ENCODE data around the gene TBC1D14.

TBC1D14 gene

GRCh38 chr4:7048642-7049041 is 139.0 kb downstream of the TBC1D14 start:
- no peak for TF ChIP-seq POU2F2 (IDR thresholded peaks at IDR 0.05; ENCODE audit: low read depth, low read length)
- no peak for TF ChIP-seq POLR2A (IDR thresholded peaks at IDR 0.05; ENCODE audit: low read depth, low read length)
- TF ChIP-seq PAX5 (IDR thresholded peaks at IDR 0.05; ENCODE audit: insufficient read depth, low read length, severe bottlenecking), result no peak
- no peak for TF ChIP-seq POLR2AphosphoS5 (IDR thresholded peaks at IDR 0.05; ENCODE audit: low read depth, low read length)
- no peak for TF ChIP-seq SPI1 (IDR thresholded peaks at IDR 0.05; ENCODE audit: low read depth, low read length)
- no peak for TF ChIP-seq TAF1 (IDR thresholded peaks at IDR 0.05; ENCODE audit: low read depth, low read length)
- FAIRE-seq (no peak), DNase-seq (ENCODE audit: insufficient read length, low spot score) (no peak)

- no peak for TF ChIP-seq POLR2AphosphoS5 (IDR thresholded peaks at IDR 0.05; ENCODE audit: low read depth, low read length)
- no peak for TF ChIP-seq POU2F2 (IDR thresholded peaks at IDR 0.05; ENCODE audit: low read depth, low read length)
- no peak for TF ChIP-seq POLR2A (IDR thresholded peaks at IDR 0.05; ENCODE audit: low read depth, low read length)
- no peak for TF ChIP-seq TAF1 (IDR thresholded peaks at IDR 0.05; ENCODE audit: low read depth, low read length)
- no peak for TF ChIP-seq SPI1 (IDR thresholded peaks at IDR 0.05; ENCODE audit: low read depth, low read length)
- TF ChIP-seq PAX5 (IDR thresholded peaks at IDR 0.05; ENCODE audit: insufficient read depth, low read length, severe bottlenecking), result no peak
- no peak for FAIRE-seq
- DNase-seq (ENCODE audit: insufficient read length, low spot score), result no peak
Observed at GRCh38 chr4:7049295-7049694, 139.7 kb downstream of the TBC1D14 start.

DNA sequence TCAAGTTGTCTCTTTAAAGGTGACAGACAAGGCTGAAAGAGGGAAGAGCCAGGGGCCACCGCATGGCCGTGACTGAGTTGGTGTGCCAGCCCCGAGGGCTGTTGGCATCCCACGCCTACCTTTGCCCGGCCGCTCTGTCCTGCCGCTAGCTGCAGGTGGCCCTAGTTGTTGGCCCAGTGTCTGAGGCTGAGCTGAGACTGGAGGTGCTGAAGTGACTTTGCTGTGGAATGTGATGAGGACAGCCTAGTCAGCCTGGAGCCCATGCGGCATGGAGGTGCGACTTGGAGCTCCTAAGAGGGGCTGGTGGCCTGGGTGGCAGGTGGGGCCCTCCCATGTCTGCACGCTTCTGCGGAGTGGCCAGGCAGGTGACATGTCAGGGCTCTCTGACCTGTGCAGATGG is 140.1 kb downstream of the TBC1D14 start:
- TF ChIP-seq PAX5 (IDR thresholded peaks at IDR 0.05; ENCODE audit: insufficient read depth, low read length, severe bottlenecking) (no peak), POU2F2 (IDR thresholded peaks at IDR 0.05; ENCODE audit: low read depth, low read length) (no peak), POLR2AphosphoS5 (IDR thresholded peaks at IDR 0.05; ENCODE audit: low read depth, low read length) (no peak)
- no peak for FAIRE-seq
- no peak for DNase-seq (ENCODE audit: insufficient read length, low spot score)

- FAIRE-seq (no peak), DNase-seq (ENCODE audit: insufficient read length, low spot score) (no peak)
- TF ChIP-seq TAF1 (IDR thresholded peaks at IDR 0.05; ENCODE audit: low read depth, low read length) (no peak), PAX5 (IDR thresholded peaks at IDR 0.05; ENCODE audit: insufficient read depth, low read length, severe bottlenecking) (no peak), POLR2AphosphoS5 (IDR thresholded peaks at IDR 0.05; ENCODE audit: low read depth, low read length) (no peak)
Observed at GRCh38 chr4:7050481-7051143, 141.0 kb downstream of the TBC1D14 start.

GRCh38 chr4:7051144-7051495 is 141.5 kb downstream of the TBC1D14 start:
- FAIRE-seq, result no peak
- no peak for TF ChIP-seq POU2F2 (IDR thresholded peaks at IDR 0.05; ENCODE audit: low read depth, low read length)
- no peak for TF ChIP-seq PAX5 (IDR thresholded peaks at IDR 0.05; ENCODE audit: insufficient read depth, low read length, severe bottlenecking)
- no peak for TF ChIP-seq POLR2AphosphoS5 (IDR thresholded peaks at IDR 0.05; ENCODE audit: low read depth, low read length)
- TF ChIP-seq SPI1 (IDR thresholded peaks at IDR 0.05; ENCODE audit: low read depth, low read length), result no peak
- TF ChIP-seq TAF1 (IDR thresholded peaks at IDR 0.05; ENCODE audit: low read depth, low read length), result no peak
- TF ChIP-seq POLR2A (IDR thresholded peaks at IDR 0.05; ENCODE audit: low read depth, low read length), result no peak

DNA sequence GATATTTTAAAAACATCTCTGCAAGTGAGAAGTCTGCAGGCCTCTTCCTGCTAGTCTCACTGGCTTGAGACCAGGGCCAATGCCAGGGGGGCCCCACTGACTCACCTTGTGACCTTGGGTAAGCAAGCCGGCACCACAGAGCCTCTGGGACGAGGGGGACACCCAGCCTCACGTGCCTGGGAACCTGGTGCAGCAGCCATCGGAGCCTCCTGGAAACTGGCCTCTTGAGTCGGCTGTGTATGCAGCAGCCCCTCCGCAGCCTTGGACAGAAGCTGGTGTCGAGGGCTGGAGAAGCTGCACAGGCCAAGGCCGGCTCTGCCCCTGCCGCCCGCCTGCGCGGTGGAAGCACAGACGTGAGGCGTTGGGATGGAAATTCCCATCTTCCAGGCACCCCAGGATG is 142.3 kb downstream of the TBC1D14 start:
- DNase-seq (ENCODE audit: insufficient read length, low spot score) (no peak), FAIRE-seq (no peak)
- TF ChIP-seq POLR2A (IDR thresholded peaks at IDR 0.05; ENCODE audit: low read depth, low read length), result no peak
- no peak for TF ChIP-seq PAX5 (IDR thresholded peaks at IDR 0.05; ENCODE audit: insufficient read depth, low read length, severe bottlenecking)
- TF ChIP-seq SPI1 (IDR thresholded peaks at IDR 0.05; ENCODE audit: low read depth, low read length), result no peak
- no peak for TF ChIP-seq POLR2AphosphoS5 (IDR thresholded peaks at IDR 0.05; ENCODE audit: low read depth, low read length)
- no peak for TF ChIP-seq POU2F2 (IDR thresholded peaks at IDR 0.05; ENCODE audit: low read depth, low read length)
- TF ChIP-seq TAF1 (IDR thresholded peaks at IDR 0.05; ENCODE audit: low read depth, low read length), result no peak

More at GRCh38 chr4:7051144-7051495, 141.5 kb downstream of the TBC1D14 start:
- DNase-seq (ENCODE audit: insufficient read length, low spot score), result no peak

DNA sequence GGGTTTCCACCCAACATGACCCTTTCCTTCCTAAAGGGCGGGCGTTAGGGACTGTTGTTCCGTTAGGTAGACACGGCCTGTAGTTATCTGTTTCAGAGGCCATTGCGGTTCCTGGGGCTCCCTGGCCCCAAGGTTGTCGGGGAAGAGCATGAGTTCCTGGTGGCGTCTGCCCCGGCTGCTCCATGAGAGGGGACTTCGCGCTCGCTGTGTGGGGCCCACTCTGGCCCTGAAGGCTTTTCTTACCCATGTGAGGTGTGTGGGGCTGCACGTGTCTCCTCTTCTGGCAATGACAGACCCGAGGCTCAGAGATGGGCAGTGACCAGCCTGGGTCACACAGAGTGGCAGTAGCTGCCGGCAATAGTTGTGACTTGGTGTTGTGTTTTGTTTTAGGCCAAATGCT is 142.7 kb downstream of the TBC1D14 start:
- TF ChIP-seq SPI1 (IDR thresholded peaks at IDR 0.05; ENCODE audit: low read depth, low read length), result no peak
- no peak for TF ChIP-seq POU2F2 (IDR thresholded peaks at IDR 0.05; ENCODE audit: low read depth, low read length)
- TF ChIP-seq POLR2AphosphoS5 (IDR thresholded peaks at IDR 0.05; ENCODE audit: low read depth, low read length), result no peak
- no peak for TF ChIP-seq TAF1 (IDR thresholded peaks at IDR 0.05; ENCODE audit: low read depth, low read length)
- TF ChIP-seq PAX5 (IDR thresholded peaks at IDR 0.05; ENCODE audit: insufficient read depth, low read length, severe bottlenecking), result no peak
- TF ChIP-seq POLR2A (IDR thresholded peaks at IDR 0.05; ENCODE audit: low read depth, low read length), result no peak
- DNase-seq (ENCODE audit: insufficient read length, low spot score), result no peak
- no peak for FAIRE-seq

- TF ChIP-seq POLR2A (IDR thresholded peaks at IDR 0.05; ENCODE audit: low read depth, low read length) (no peak), POLR2AphosphoS5 (IDR thresholded peaks at IDR 0.05; ENCODE audit: low read depth, low read length) (no peak), POU2F2 (IDR thresholded peaks at IDR 0.05; ENCODE audit: low read depth, low read length) (no peak), SPI1 (IDR thresholded peaks at IDR 0.05; ENCODE audit: low read depth, low read length) (no peak), TAF1 (IDR thresholded peaks at IDR 0.05; ENCODE audit: low read depth, low read length) (no peak), PAX5 (IDR thresholded peaks at IDR 0.05; ENCODE audit: insufficient read depth, low read length, severe bottlenecking) (no peak)
- FAIRE-seq (no peak), DNase-seq (ENCODE audit: insufficient read length, low spot score) (no peak)
Observed at GRCh38 chr4:7052923-7053715, 143.5 kb downstream of the TBC1D14 start.

GRCh38 chr4:7054106-7054880 is 144.7 kb downstream of the TBC1D14 start:
- FAIRE-seq (no peak), DNase-seq (ENCODE audit: insufficient read length, low spot score) (no peak)
- TF ChIP-seq POLR2AphosphoS5 (IDR thresholded peaks at IDR 0.05; ENCODE audit: low read depth, low read length) (no peak), SPI1 (IDR thresholded peaks at IDR 0.05; ENCODE audit: low read depth, low read length) (no peak), POU2F2 (IDR thresholded peaks at IDR 0.05; ENCODE audit: low read depth, low read length) (no peak), TAF1 (IDR thresholded peaks at IDR 0.05; ENCODE audit: low read depth, low read length) (no peak), POLR2A (IDR thresholded peaks at IDR 0.05; ENCODE audit: low read depth, low read length) (no peak), PAX5 (IDR thresholded peaks at IDR 0.05; ENCODE audit: insufficient read depth, low read length, severe bottlenecking) (no peak)

Measured in GM12891 (cell line).